GM12878 (cell line): Measurements from ENCODE around the gene SLC38A7. TPM values are rescaled to one million over a fixed set of nuclear protein-coding genes. Genes with fewer than 3 reads are reported as not detected.

Source experiments
- ATAC-seq: fragments of 200-7000 bp; cut with Tn5 transposase; 3 replicates; pipeline ENCODE4 v1.9.1; 2020; ENCODE audit warnings: mild to moderate bottlenecking, moderate library complexity
- BruUV-seq: library from RNA; stranded (reverse); fragments of 400-500 nt; replicated peaks from 2 replicates; lab custom pipeline; 2021; lab: Mats Ljungman, UMichigan
- CTCF ChIA-PET: fragments of 300-600 bp; sonication (Branson Sonifier 250); formaldehyde crosslinking; extraction: SDS; loops from one replicate; lab custom pipeline; 2021; ENCODE audit warnings: inconsistent platforms; lab: Yijun Ruan, JAX
- POLR2A ChIA-PET: fragments of 350-600 bp; formaldehyde crosslinking; extraction: SDS; loops from one replicate; lab custom pipeline; 2021; ENCODE audit warnings: inconsistent platforms; lab: Charles Lee
- RAD21 ChIA-PET: fragments of 300-600 bp; sonication (Branson Sonifier 250); formaldehyde crosslinking; loops from one replicate; lab custom pipeline; 2023; ENCODE audit warnings: antibody characterized with exemption; ENCODE audit not compliant: unreplicated experiment; lab: Charles Lee
- SMC1A ChIA-PET: fragments of 300-600 bp; sonication (Branson Sonifier 250); formaldehyde crosslinking; loops from one replicate; lab custom pipeline; 2023; ENCODE audit not compliant: unreplicated experiment, uncharacterized antibody; lab: Charles Lee
- DNase-seq: peaks from one replicate; pipeline ENCODE4 v3.0.0-alpha.2; 2011; ENCODE audit warnings: low read depth, low spot score
- FAIRE-seq: peaks from 3 replicates; lab custom pipeline; 2011; peaks lifted over from hg19 to GRCh38; lab: Jason Lieb, UNC
- H2AFZ ChIP-seq: 2 replicates; pipeline ENCODE4 v1.6.0; 2011; ENCODE audit warnings: low read depth, low read length, control low read depth; ENCODE audit not compliant: control insufficient read depth
- H3K27ac ChIP-seq: 2 replicates; pipeline ENCODE4 v1.5.1; 2011; ENCODE audit warnings: control low read depth; ENCODE audit not compliant: control insufficient read depth, insufficient read depth
- H3K27me3 ChIP-seq, 2 experiments: replicated peaks in 1 of 2; 2 replicates each; pipeline versions ENCODE4 v1.6.0 to v1.6.1; 2011; ENCODE audit warnings: low read length in 1 of 2; ENCODE audit not compliant: control insufficient read depth in 2 of 2, insufficient read depth in 2 of 2
- H3K36me3 ChIP-seq, 2 experiments: 2 replicates each; pipeline ENCODE4 v1.5.1; 2011; ENCODE audit warnings: low read length in 1 of 2; ENCODE audit not compliant: control insufficient read depth in 2 of 2, insufficient read depth in 2 of 2
- H3K4me1 ChIP-seq: 2 replicates; pipeline ENCODE4 v1.6.1; 2011; ENCODE audit warnings: mild to moderate bottlenecking, low read length, moderate library complexity, mixed read lengths; ENCODE audit not compliant: control insufficient read depth, insufficient read depth
- H3K4me2 ChIP-seq: 2 replicates; pipeline ENCODE4 v1.6.0; 2011; ENCODE audit warnings: control low read depth; ENCODE audit not compliant: control insufficient read depth, insufficient read depth
- H3K4me3 ChIP-seq: fragments of 200-600 bp; sonication (generic); 2 replicates; pipeline ENCODE4 v1.5.1; 2016
- H3K79me2 ChIP-seq: 2 replicates; pipeline ENCODE4 v1.6.0; 2011; ENCODE audit warnings: low read length; ENCODE audit not compliant: control insufficient read depth, insufficient read depth
- H3K9ac ChIP-seq: 2 replicates; pipeline ENCODE4 v1.8.0; 2011; ENCODE audit warnings: low read length, control low read depth, mixed read lengths; ENCODE audit not compliant: control insufficient read depth, insufficient read depth
- H3K9me3 ChIP-seq: replicated peaks from 3 replicates; pipeline ENCODE4 v1.5.1; 2011; ENCODE audit warnings: mild to moderate bottlenecking, low read length; ENCODE audit not compliant: control insufficient read depth, insufficient read depth
- H4K20me1 ChIP-seq: 2 replicates; pipeline ENCODE4 v1.6.0; 2011; ENCODE audit not compliant: control insufficient read depth, insufficient read depth
- BHLHE40 ChIP-seq, 2 experiments: fragments of 450-650 bp in 1 of 2; IDR thresholded peaks; 2 replicates each; pipeline ENCODE4 v1.6.1; 2011 to 2017; ENCODE audit warnings: low read depth in 2 of 2, borderline replicate concordance in 1 of 2, improper control_type of control experiment in 1 of 2, low read length in 1 of 2, mild to moderate bottlenecking in 1 of 2
- CHD2 ChIP-seq: IDR thresholded peaks from 2 replicates; pipeline ENCODE4 v1.6.1; 2011; ENCODE audit warnings: low read depth, low read length, improper control_type of control experiment, borderline replicate concordance
- CTCF ChIP-seq, 3 experiments: IDR thresholded peaks in 2 of 3; conservative IDR thresholded peaks in 1 of 3; 2 replicates each; pipeline ENCODE4 v1.5.1; 2011; ENCODE audit warnings: low read depth in 3 of 3, low read length in 3 of 3, mild to moderate bottlenecking in 3 of 3, control low read depth in 2 of 3, moderate library complexity in 2 of 3, inconsistent platforms in 1 of 3, mixed read lengths in 1 of 3; ENCODE audit not compliant: control insufficient read depth in 2 of 3, insufficient read depth in 1 of 3; ENCODE audit errors: extremely low read depth in 1 of 3
- E2F4 ChIP-seq: IDR thresholded peaks from 2 replicates; pipeline ENCODE4 v1.6.1; 2012; ENCODE audit warnings: low read depth, low read length, improper control_type of control experiment
- IRF4 ChIP-seq: IDR thresholded peaks from 2 replicates; pipeline ENCODE4 v1.6.1; 2011; ENCODE audit warnings: low read depth, low read length
- KAT2A ChIP-seq: conservative IDR thresholded peaks from 2 replicates; pipeline ENCODE4 v1.6.1; 2011; ENCODE audit warnings: low read depth, low read length; ENCODE audit not compliant: control insufficient read depth
- KDM1A ChIP-seq: fragments of 200-600 bp; sonication (generic); IDR thresholded peaks from 2 replicates; pipeline ENCODE4 v1.6.1; 2016; ENCODE audit warnings: borderline replicate concordance
- MAX ChIP-seq: IDR thresholded peaks from 2 replicates; pipeline ENCODE4 v1.6.1; 2012; ENCODE audit warnings: low read depth, low read length, improper control_type of control experiment
- NKRF ChIP-seq: fragments of 450-650 bp; conservative IDR thresholded peaks from 2 replicates; pipeline ENCODE4 v1.6.1; 2017; ENCODE audit warnings: mild to moderate bottlenecking, moderate library complexity
- PBX3 ChIP-seq: IDR thresholded peaks from 2 replicates; pipeline ENCODE4 v1.6.1; 2011; ENCODE audit warnings: mild to moderate bottlenecking, low read depth, low read length, moderate library complexity; ENCODE audit not compliant: insufficient replicate concordance
- PKNOX1 ChIP-seq: fragments of 450-650 bp; IDR thresholded peaks from 2 replicates; pipeline ENCODE4 v1.6.1; 2016; ENCODE audit warnings: mild to moderate bottlenecking
- POLR2AphosphoS2 ChIP-seq: IDR thresholded peaks from 2 replicates; pipeline ENCODE4 v1.6.1; 2011; ENCODE audit warnings: low read depth, mild to moderate bottlenecking, low read length, improper control_type of control experiment, moderate library complexity
- RAD51 ChIP-seq: fragments of 450-650 bp; IDR thresholded peaks from 2 replicates; pipeline ENCODE4 v1.6.1; 2016; ENCODE audit warnings: moderate library complexity, mild to moderate bottlenecking, inconsistent platforms
- WGBS: methylation state at CpG from one replicate; pipeline ENCODE4 v1.1.6; 2016; ENCODE audit warnings: low lambda C conversion rate; ENCODE audit not compliant: insufficient replicate concordance, insufficient coverage; ENCODE audit errors: missing lambda C conversion rate; 5-methylcytosine and 5-hydroxymethylcytosine counted together
- in situ Hi-C: fragments of 300-500 bp; cut with MboI; formaldehyde crosslinking; loops from 9 replicates; pipeline ENCODE4 v1.14.3; 2018; ENCODE audit warnings: mixed read lengths
- intact Hi-C: fragments of 100-400 bp; cut with micrococcal nuclease; formaldehyde crosslinking; loops from one replicate; pipeline ENCODE4 v1.14.2; 2022; ENCODE audit not compliant: unreplicated experiment
- polyA plus RNA-seq, 11 experiments: library from polyadenylated mRNA; depleted of rRNA in 4 of 11; unstranded in 6 of 11; stranded (reverse) in 5 of 11; fragments of >200 nt; fragmentation: Nextera tagmentation in 4 of 11; fragmentation: Illumina TruSeq in 1 of 11; extraction: Ambion mirVana in 4 of 11; extraction: Trizol in 1 of 11; gene quantifications; 1 replicate in 1 of 11; 2 replicates in 10 of 11; pipeline versions ENCODE4 v1.2.1 to v1.2.3, GENCODE V29; 2011 to 2016; ENCODE audit warnings: inconsistent platforms in 2 of 11, missing spikeins in 2 of 11, low read depth in 1 of 11
- total RNA-seq, 4 experiments: library from RNA; depleted of rRNA in 3 of 4; stranded (reverse); fragments of >200 nt in 3 of 4; fragmentation: Illumina TruSeq in 1 of 4; extraction: Trizol in 1 of 4; gene quantifications; 2 replicates each; pipeline versions ENCODE4 v1.2.1 to v1.2.3, GENCODE V29; 2013 to 2021

Gene SLC38A7
- total and polyA plus RNA-seq, 10 of the 15 experiments (the other 5 are each of a cell fraction or from before 2014, with no cell fraction given) = 1.4 to 7.8 (median 4.7) TPM

- Histone ChIP-seq H3K4me1 (no peaks in the 10 kb centered on the region), H3K79me2 (no peaks in the 10 kb centered on the region), H3K36me3 (no peaks in the 10 kb centered on the region), H3K27me3 (no peaks in the 10 kb centered on the region), H2AFZ (no peak overlapping the region), H3K9ac (no peak overlapping the region), H3K4me2 (no peak overlapping the region), H4K20me1 (no peaks in the 10 kb centered on the region), H3K9me3 (no peaks in the 10 kb centered on the region), H3K4me3 (no peak overlapping the region), H3K27ac (no peak overlapping the region)
- ChIA-PET CTCF (interaction anchor here (0.6 to 1.6 kb wide), 2 partner anchors 46 to 107 kb away, joined by 3 to 4 read pairs; no protein-coding TSS in a partner anchor), SMC1A (no interaction called here), RAD21 (no interaction called here), POLR2A (interaction anchor here (0.9 kb wide), 1 partner anchor 40 kb away, joined by 3 read pairs; no protein-coding TSS in a partner anchor)
- FAIRE-seq (no peak), DNase-seq (no peak), ATAC-seq (no peak)
- intact Hi-C loops = no loop called here
- WGBS = 78% methylated on average over 2 of the region's 3 CpGs
- no TSS peak for BruUV-seq
- in situ Hi-C loops = loop anchor here (25.0 kb wide), 1 partner anchor 312 kb away; no protein-coding TSS in a partner anchor
- TF ChIP-seq KDM1A = no peak
- TF ChIP-seq POLR2AphosphoS2 = no peak
- TF ChIP-seq BHLHE40 (IDR thresholded peaks at IDR 0.05; ENCODE audit: borderline replicate concordance in 1 of 2, low read depth in 2 of 2, low read length in 1 of 2) = no peak
- TF ChIP-seq MAX = no peak
- TF ChIP-seq PKNOX1 = no peak
- TF ChIP-seq KAT2A = no peak
- no peak for TF ChIP-seq CHD2
- no peak for TF ChIP-seq E2F4
- TF ChIP-seq IRF4 = no peak
- no peak for TF ChIP-seq RAD51
- TF ChIP-seq PBX3 = no peak
- no peak for TF ChIP-seq CTCF (IDR thresholded peaks at IDR 0.05 in 2 of 3, conservative IDR thresholded peaks at IDR 0.05 in 1 of 3; ENCODE audit: control insufficient read depth in 2 of 3, extremely low read depth in 1 of 3, insufficient read depth in 1 of 3, low read depth in 3 of 3, low read length in 3 of 3)
- no peak for TF ChIP-seq NKRF
Measured at GRCh38 chr16:58649707-58650106, 34.9 kb downstream of the SLC38A7 start.
